HL-60 (cell line): ENCODE results near the gene SMOC1.

Source experiments
- DNase-seq, 2 experiments: peaks; one replicate each; pipeline ENCODE4 v3.0.0-alpha.2; 2010 to 2020; ENCODE audit warnings: low read depth in 1 of 2, low spot score in 1 of 2
- H3K27ac ChIP-seq: fragments of 250-450 bp; sonication (Bioruptor Pico); replicated peaks from 2 replicates; pipeline ENCODE4 v1.5.1; 2020; ENCODE audit warnings: mild to moderate bottlenecking, moderate library complexity
- H3K27me3 ChIP-seq: fragments of 250-450 bp; sonication (Bioruptor Pico); 2 replicates; pipeline ENCODE4 v1.5.1; 2021; ENCODE audit warnings: mild to moderate bottlenecking, moderate library complexity; ENCODE audit not compliant: insufficient read depth, poor library complexity, severe bottlenecking
- H3K4me3 ChIP-seq: replicated peaks from 2 replicates; pipeline ENCODE4 v1.5.1; 2011; ENCODE audit warnings: mild to moderate bottlenecking, control low read depth, low read length; ENCODE audit not compliant: insufficient read depth
- CTCF ChIP-seq: IDR thresholded peaks from one replicate; pipeline ENCODE4 v1.5.1; 2011; ENCODE audit warnings: low read length, control low read depth, inconsistent platforms; ENCODE audit not compliant: insufficient read depth
- GABPA ChIP-seq: IDR thresholded peaks from 2 replicates; pipeline ENCODE4 v1.6.1; 2012; ENCODE audit warnings: low read depth
- POLR2AphosphoS5 ChIP-seq: IDR thresholded peaks from 2 replicates; pipeline ENCODE4 v1.6.1; 2012; ENCODE audit warnings: low read depth
- SPI1 ChIP-seq: IDR thresholded peaks from 2 replicates; pipeline ENCODE4 v1.6.1; 2012; ENCODE audit warnings: low read depth, mild to moderate bottlenecking, borderline replicate concordance
- TF ChIP-seq, protein P1 (sequence below): IDR thresholded peaks from 2 replicates; pipeline ENCODE4 v1.6.1; 2012; ENCODE audit warnings: low read depth; ENCODE audit not compliant: insufficient replicate concordance

Gene SMOC1

DNA sequence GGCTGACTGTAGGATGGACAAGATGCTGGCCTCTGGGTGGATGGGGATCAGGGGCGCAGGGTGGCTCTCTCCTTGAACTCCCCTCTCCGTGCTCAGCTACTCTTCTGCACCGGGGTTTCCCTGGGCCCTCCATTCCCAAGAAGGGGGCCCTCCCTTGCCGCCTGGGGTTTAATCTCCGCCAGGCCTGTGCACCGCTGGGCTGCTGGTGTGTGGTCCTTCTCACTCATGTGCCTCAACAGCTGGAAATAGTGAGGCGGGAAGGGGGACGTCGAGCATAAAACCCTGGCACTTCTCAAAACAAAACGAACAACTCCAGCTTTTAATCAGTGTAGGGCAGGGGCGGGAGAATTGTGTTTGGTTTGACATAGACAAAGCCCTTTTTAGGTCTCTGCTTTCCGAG lies 19.0 kb upstream of the SMOC1 start:
- Histone ChIP-seq H3K4me3 (no peak overlapping the region), H3K27me3 (no peaks in the 10 kb centered on the region), H3K27ac (no peak overlapping the region)
- no peak for TF ChIP-seq GABPA
- no peak for TF ChIP-seq POLR2AphosphoS5
- no peak for TF ChIP-seq CTCF
- TF ChIP-seq, protein P1, sequence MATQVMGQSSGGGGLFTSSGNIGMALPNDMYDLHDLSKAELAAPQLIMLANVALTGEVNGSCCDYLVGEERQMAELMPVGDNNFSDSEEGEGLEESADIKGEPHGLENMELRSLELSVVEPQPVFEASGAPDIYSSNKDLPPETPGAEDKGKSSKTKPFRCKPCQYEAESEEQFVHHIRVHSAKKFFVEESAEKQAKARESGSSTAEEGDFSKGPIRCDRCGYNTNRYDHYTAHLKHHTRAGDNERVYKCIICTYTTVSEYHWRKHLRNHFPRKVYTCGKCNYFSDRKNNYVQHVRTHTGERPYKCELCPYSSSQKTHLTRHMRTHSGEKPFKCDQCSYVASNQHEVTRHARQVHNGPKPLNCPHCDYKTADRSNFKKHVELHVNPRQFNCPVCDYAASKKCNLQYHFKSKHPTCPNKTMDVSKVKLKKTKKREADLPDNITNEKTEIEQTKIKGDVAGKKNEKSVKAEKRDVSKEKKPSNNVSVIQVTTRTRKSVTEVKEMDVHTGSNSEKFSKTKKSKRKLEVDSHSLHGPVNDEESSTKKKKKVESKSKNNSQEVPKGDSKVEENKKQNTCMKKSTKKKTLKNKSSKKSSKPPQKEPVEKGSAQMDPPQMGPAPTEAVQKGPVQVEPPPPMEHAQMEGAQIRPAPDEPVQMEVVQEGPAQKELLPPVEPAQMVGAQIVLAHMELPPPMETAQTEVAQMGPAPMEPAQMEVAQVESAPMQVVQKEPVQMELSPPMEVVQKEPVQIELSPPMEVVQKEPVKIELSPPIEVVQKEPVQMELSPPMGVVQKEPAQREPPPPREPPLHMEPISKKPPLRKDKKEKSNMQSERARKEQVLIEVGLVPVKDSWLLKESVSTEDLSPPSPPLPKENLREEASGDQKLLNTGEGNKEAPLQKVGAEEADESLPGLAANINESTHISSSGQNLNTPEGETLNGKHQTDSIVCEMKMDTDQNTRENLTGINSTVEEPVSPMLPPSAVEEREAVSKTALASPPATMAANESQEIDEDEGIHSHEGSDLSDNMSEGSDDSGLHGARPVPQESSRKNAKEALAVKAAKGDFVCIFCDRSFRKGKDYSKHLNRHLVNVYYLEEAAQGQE = no peak
- TF ChIP-seq SPI1 = no peak
- no peak for DNase-seq

- no peaks in the 10 kb centered on the region for H3K27me3 ChIP-seq
- no peak for TF ChIP-seq SPI1
- no peak for TF ChIP-seq CTCF
- TF ChIP-seq, protein P1 = no peak
- no peak for TF ChIP-seq POLR2AphosphoS5
- no peak for TF ChIP-seq GABPA
- DNase-seq = no peak
- no peak overlapping the region for H3K4me3 ChIP-seq
- no peak overlapping the region for H3K27ac ChIP-seq
These were observed 18.1 kb upstream of the SMOC1 start for GRCh38 chr14:69861025-69861569.

- H3K27ac ChIP-seq = no peak overlapping the region
- TF ChIP-seq CTCF = no peak
- H3K4me3 ChIP-seq = no peak overlapping the region
- DNase-seq = no peak
- no peaks in the 10 kb centered on the region for H3K27me3 ChIP-seq
These were observed 16.1 kb upstream of the SMOC1 start for GRCh38 chr14:69863083-69863482.

- H3K27ac ChIP-seq = no peak overlapping the region
- DNase-seq = no peak
- H3K4me3 ChIP-seq = no peak overlapping the region
- TF ChIP-seq GABPA (no peak), POLR2AphosphoS5 (no peak), CTCF (no peak), SPI1 (no peak)
- TF ChIP-seq, protein P1 = no peak
- H3K27me3 ChIP-seq = no peaks in the 10 kb centered on the region
These were observed 13.4 kb upstream of the SMOC1 start for GRCh38 chr14:69865701-69866365.
